ENCODE measurements around the gene FIBP. TPM values are rescaled to one million over a fixed set of nuclear protein-coding genes. Genes with fewer than 3 reads are reported as not detected.

FIBP gene
- total and polyA plus RNA-seq, 10 of the 15 experiments (the other 5 are each of a cell fraction or from before 2014, with no cell fraction given): 65.1 to 182 (median 94.6) TPM

DNA sequence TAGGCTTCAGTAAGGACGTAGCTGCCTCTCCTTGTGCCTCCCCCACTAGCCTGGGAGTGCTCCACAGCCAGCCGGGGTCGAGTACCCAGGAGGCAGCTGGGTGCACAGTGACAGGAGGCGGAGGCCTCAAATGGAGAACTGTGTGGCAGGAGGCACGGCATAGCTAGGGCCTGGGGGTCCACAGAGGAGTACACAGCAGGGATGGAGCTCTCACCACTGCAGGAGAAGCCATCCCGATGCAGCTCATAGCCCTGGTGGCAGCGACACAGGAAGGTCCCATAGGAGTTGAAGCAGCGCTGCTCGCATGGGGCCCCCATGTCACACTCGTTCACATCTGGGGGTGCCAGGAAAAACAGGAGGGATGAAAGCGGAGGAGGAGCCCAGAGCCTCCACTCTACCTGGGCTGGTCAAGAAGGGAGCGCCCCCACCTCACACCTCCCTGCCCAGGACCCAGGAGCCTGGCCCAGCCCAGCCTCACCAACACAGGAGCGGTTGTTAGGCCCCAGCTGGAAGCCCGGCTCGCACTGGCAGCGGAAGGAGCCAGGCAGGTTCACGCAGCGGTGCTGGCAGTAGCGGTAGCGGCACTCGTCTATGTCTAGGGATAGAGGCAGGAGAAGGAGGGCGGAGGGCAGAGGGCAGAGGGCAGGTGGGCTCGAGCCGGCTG lies 18.5 kb downstream of the FIBP start (continued):
- TF ChIP-seq, protein P1, sequence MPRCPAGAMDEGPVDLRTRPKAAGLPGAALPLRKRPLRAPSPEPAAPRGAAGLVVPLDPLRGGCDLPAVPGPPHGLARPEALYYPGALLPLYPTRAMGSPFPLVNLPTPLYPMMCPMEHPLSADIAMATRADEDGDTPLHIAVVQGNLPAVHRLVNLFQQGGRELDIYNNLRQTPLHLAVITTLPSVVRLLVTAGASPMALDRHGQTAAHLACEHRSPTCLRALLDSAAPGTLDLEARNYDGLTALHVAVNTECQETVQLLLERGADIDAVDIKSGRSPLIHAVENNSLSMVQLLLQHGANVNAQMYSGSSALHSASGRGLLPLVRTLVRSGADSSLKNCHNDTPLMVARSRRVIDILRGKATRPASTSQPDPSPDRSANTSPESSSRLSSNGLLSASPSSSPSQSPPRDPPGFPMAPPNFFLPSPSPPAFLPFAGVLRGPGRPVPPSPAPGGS (IDR thresholded peaks at IDR 0.05; ENCODE audit: borderline replicate concordance, insufficient read depth, low read depth, low read length, poor library complexity, severe bottlenecking): peak; percentile 11
- TF ChIP-seq CBX5 (IDR thresholded peaks at IDR 0.05; ENCODE audit: low read depth) (no peak), POLR2A (IDR thresholded peaks at IDR 0.05; ENCODE audit: low read depth, low read length) (peak; percentile 54), HDAC2 (IDR thresholded peaks at IDR 0.05) (no peak), MEF2B (IDR thresholded peaks at IDR 0.05; ENCODE audit: partially characterized antibody, poor library complexity, severe bottlenecking) (no peak), MEF2A (IDR thresholded peaks at IDR 0.05; ENCODE audit: insufficient read depth, low read depth, low read length) (no peak), ZNF24 (IDR thresholded peaks at IDR 0.05) (no peak), BHLHE40 (IDR thresholded peaks at IDR 0.05; ENCODE audit: borderline replicate concordance in 1 of 2, low read depth in 2 of 2, low read length in 1 of 2) (no peak), CBFB (IDR thresholded peaks at IDR 0.05; ENCODE audit: low read depth) (0 out of 2 replicates have a peak, but pooled peaks have one; percentile 9), EP300 (IDR thresholded peaks at IDR 0.05; ENCODE audit: borderline replicate concordance in 1 of 2, control insufficient read depth in 1 of 2, low read depth in 2 of 2, low read length in 2 of 2) (no peak), SPI1 (IDR thresholded peaks at IDR 0.05; ENCODE audit: borderline replicate concordance, insufficient read depth, low read depth, low read length) (no peak), STAT1 (conservative IDR thresholded peaks at IDR 0.05) (no peak), BACH1 (IDR thresholded peaks at IDR 0.05; ENCODE audit: borderline replicate concordance) (no peak)
- TF ChIP-seq, protein P2, sequence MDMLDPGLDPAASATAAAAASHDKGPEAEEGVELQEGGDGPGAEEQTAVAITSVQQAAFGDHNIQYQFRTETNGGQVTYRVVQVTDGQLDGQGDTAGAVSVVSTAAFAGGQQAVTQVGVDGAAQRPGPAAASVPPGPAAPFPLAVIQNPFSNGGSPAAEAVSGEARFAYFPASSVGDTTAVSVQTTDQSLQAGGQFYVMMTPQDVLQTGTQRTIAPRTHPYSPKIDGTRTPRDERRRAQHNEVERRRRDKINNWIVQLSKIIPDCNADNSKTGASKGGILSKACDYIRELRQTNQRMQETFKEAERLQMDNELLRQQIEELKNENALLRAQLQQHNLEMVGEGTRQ (IDR thresholded peaks at IDR 0.05; ENCODE audit: borderline replicate concordance, low read depth, low read length): no peak

All from GM12878 (cell line).